ENCODE results near the gene CDCA3.

The CDCA3 gene

GRCh38 chr12:6863586-6864321 lies 12.7 kb upstream of the CDCA3 start:
- DNase-seq (ENCODE audit: low read depth) = no peak
- H3K4me3 ChIP-seq (ENCODE audit: low read depth, low read length) = no peak overlapping the region
- TF ChIP-seq CTCF (IDR thresholded peaks at IDR 0.05; ENCODE audit: low read depth, low read length, missing control alignments) = no peak

GRCh38 chr12:6863033-6863432 lies 11.9 kb upstream of the CDCA3 start:
- H3K4me3 ChIP-seq (ENCODE audit: low read depth, low read length) = no peak overlapping the region
- TF ChIP-seq CTCF (IDR thresholded peaks at IDR 0.05; ENCODE audit: low read depth, low read length, missing control alignments) = no peak
- DNase-seq (ENCODE audit: low read depth) = no peak

- no peak for DNase-seq (ENCODE audit: low read depth)
- TF ChIP-seq CTCF (IDR thresholded peaks at IDR 0.05; ENCODE audit: low read depth, low read length, missing control alignments) = no peak
Measured at GRCh38 chr12:6861391-6861790, 10.3 kb upstream of the CDCA3 start.

GRCh38 chr12:6860942-6861341 lies 9.9 kb upstream of the CDCA3 start:
- H3K4me3 ChIP-seq (ENCODE audit: low read depth, low read length) = no peak overlapping the region
- DNase-seq (ENCODE audit: low read depth) = no peak
- no peak for TF ChIP-seq CTCF (IDR thresholded peaks at IDR 0.05; ENCODE audit: low read depth, low read length, missing control alignments)

More at GRCh38 chr12:6861391-6861790, 10.3 kb upstream of the CDCA3 start:
- H3K4me3 ChIP-seq (ENCODE audit: low read depth, low read length) = no peak overlapping the region

- TF ChIP-seq CTCF (IDR thresholded peaks at IDR 0.05; ENCODE audit: low read depth, low read length, missing control alignments) = no peak
- no peak overlapping the region for H3K4me3 ChIP-seq (ENCODE audit: low read depth, low read length)
- no peak for DNase-seq (ENCODE audit: low read depth)
Measured at GRCh38 chr12:6860116-6860515, 9.0 kb upstream of the CDCA3 start.

- no peak for DNase-seq (ENCODE audit: low read depth)
- TF ChIP-seq CTCF (IDR thresholded peaks at IDR 0.05; ENCODE audit: low read depth, low read length, missing control alignments) = no peak
- H3K4me3 ChIP-seq (ENCODE audit: low read depth, low read length) = no peak overlapping the region
Measured at GRCh38 chr12:6858799-6859198, 7.7 kb upstream of the CDCA3 start.

- DNase-seq (ENCODE audit: low read depth) = no peak
- no peak for TF ChIP-seq CTCF (IDR thresholded peaks at IDR 0.05; ENCODE audit: low read depth, low read length, missing control alignments)
- no peak overlapping the region for H3K4me3 ChIP-seq (ENCODE audit: low read depth, low read length)
Measured at GRCh38 chr12:6855322-6855721, 4.2 kb upstream of the CDCA3 start.

All from GM12864 (cell line).